HepG2 (cell line): ENCODE measurements around the gene LARP1. TPM values are rescaled to one million over a fixed set of nuclear protein-coding genes. Genes with fewer than 3 reads are reported as not detected.
A peak's percentile ranks its signal among the peaks of the same experiment; 100 is the strongest.

Source experiments
- ARNT2 ChIP-seq: sonication (generic); formaldehyde crosslinking; IDR thresholded peaks from 2 replicates; pipeline ENCODE4 v1.8.0; 2022; ENCODE audit warnings: mild to moderate bottlenecking, low read depth, missing genetic modification reagents, moderate library complexity
- ATF1 ChIP-seq: IDR thresholded peaks from 2 replicates; pipeline ENCODE4 v1.6.1; 2016; ENCODE audit warnings: mild to moderate bottlenecking, control low read depth
- E2F2 ChIP-seq: sonication (generic); formaldehyde crosslinking; IDR thresholded peaks from 2 replicates; pipeline ENCODE4 v1.4.0; 2020; ENCODE audit warnings: missing genetic modification reagents, borderline replicate concordance
- HINFP ChIP-seq: sonication (generic); formaldehyde crosslinking; IDR thresholded peaks from 2 replicates; pipeline ENCODE4 v1.4.0; 2020; ENCODE audit warnings: low read depth, mild to moderate bottlenecking, missing genetic modification reagents
- IRF2 ChIP-seq: IDR thresholded peaks from 2 replicates; pipeline ENCODE4 v1.6.1; 2018; ENCODE audit warnings: missing genetic modification reagents, missing compliant biosample characterization
- IRF9 ChIP-seq: sonication (generic); formaldehyde crosslinking; IDR thresholded peaks from 2 replicates; pipeline ENCODE4 v1.8.0; 2022; ENCODE audit warnings: missing genetic modification reagents, mild to moderate bottlenecking, borderline replicate concordance
- JARID2 ChIP-seq: sonication (generic); formaldehyde crosslinking; IDR thresholded peaks from 2 replicates; pipeline ENCODE4 v1.8.1; 2023; ENCODE audit warnings: missing genetic modification reagents, inconsistent platforms; ENCODE audit not compliant: insufficient replicate concordance
- MYNN ChIP-seq: sonication (generic); formaldehyde crosslinking; IDR thresholded peaks from 2 replicates; pipeline ENCODE4 v1.4.0; 2020; ENCODE audit warnings: mild to moderate bottlenecking, low read depth, missing genetic modification reagents
- NFKBIZ ChIP-seq: IDR thresholded peaks from 2 replicates; pipeline ENCODE4 v1.6.1; 2018; ENCODE audit warnings: missing genetic modification reagents, missing compliant biosample characterization
- NFRKB ChIP-seq: fragments of 450-650 bp; IDR thresholded peaks from 2 replicates; pipeline ENCODE4 v1.6.1; 2017
- POLR2AphosphoS2 ChIP-seq: IDR thresholded peaks from 2 replicates; pipeline ENCODE4 v1.6.1; 2011; ENCODE audit warnings: low read depth, low read length, improper control_type of control experiment
- PRMT3 ChIP-seq: sonication (generic); formaldehyde crosslinking; IDR thresholded peaks from 2 replicates; pipeline ENCODE4 v1.8.1; 2022; ENCODE audit warnings: low read depth, mild to moderate bottlenecking, moderate library complexity, missing genetic modification reagents, borderline replicate concordance
- SMARCC2 ChIP-seq: fragments of 450-650 bp; IDR thresholded peaks from 2 replicates; pipeline ENCODE4 v1.6.1; 2017; ENCODE audit warnings: antibody characterized with exemption, mild to moderate bottlenecking
- SRF ChIP-seq: IDR thresholded peaks from 2 replicates; pipeline ENCODE4 v1.6.1; 2011; ENCODE audit warnings: mild to moderate bottlenecking, low read depth, low read length, moderate library complexity
- ZNF350 ChIP-seq: sonication (generic); formaldehyde crosslinking; IDR thresholded peaks from 2 replicates; pipeline ENCODE4 v1.4.0; 2020; ENCODE audit warnings: mild to moderate bottlenecking, low read depth, missing genetic modification reagents, borderline replicate concordance
- ZNF496 ChIP-seq: sonication (generic); formaldehyde crosslinking; IDR thresholded peaks from 2 replicates; pipeline ENCODE4 v1.8.1; 2023; ENCODE audit warnings: mild to moderate bottlenecking, moderate library complexity, missing genetic modification reagents; ENCODE audit not compliant: insufficient replicate concordance
- ZNF615 ChIP-seq: sonication (generic); formaldehyde crosslinking; IDR thresholded peaks from 2 replicates; pipeline ENCODE4 v1.5.0; 2020; ENCODE audit warnings: mild to moderate bottlenecking, missing genetic modification reagents, borderline replicate concordance
- ZNF672 ChIP-seq: sonication (generic); formaldehyde crosslinking; IDR thresholded peaks from 2 replicates; pipeline ENCODE4 v1.8.1; 2022; ENCODE audit warnings: missing genetic modification reagents
- ZNF766 ChIP-seq: sonication (generic); formaldehyde crosslinking; IDR thresholded peaks from 2 replicates; pipeline ENCODE4 v1.5.0; 2020; ENCODE audit warnings: missing genetic modification reagents, borderline replicate concordance
- ZNF792 ChIP-seq: IDR thresholded peaks from 2 replicates; pipeline ENCODE4 v1.6.1; 2016
- ZNF891 ChIP-seq: sonication (generic); formaldehyde crosslinking; IDR thresholded peaks from 2 replicates; pipeline ENCODE4 v1.5.0; 2020; ENCODE audit warnings: mild to moderate bottlenecking, missing genetic modification reagents
- polyA plus RNA-seq, 8 experiments: library from polyadenylated mRNA; depleted of rRNA in 3 of 8; stranded (reverse) in 7 of 8; unstranded in 1 of 8; fragments of >200 nt; fragmentation: Illumina TruSeq in 4 of 8; extraction: Trizol in 4 of 8; gene quantifications; 2 replicates each; pipeline versions ENCODE4 v1.2.1 to v1.2.3, GENCODE V29; 2011 to 2016; ENCODE audit warnings: low read depth in 4 of 8, missing spikeins in 1 of 8, mixed read lengths in 1 of 8; ENCODE audit not compliant: insufficient read depth in 1 of 8
- total RNA-seq, 5 experiments: library from RNA; depleted of rRNA; stranded (reverse); fragments of >200 nt; fragmentation: Illumina TruSeq; extraction: Trizol; gene quantifications; 2 replicates each; pipeline ENCODE4 v1.2.3, GENCODE V29; 2016; ENCODE audit warnings: low read depth in 1 of 5
- TF ChIP-seq, protein P1 (sequence below): IDR thresholded peaks from 2 replicates; pipeline ENCODE4 v1.6.1; 2016; ENCODE audit warnings: missing biosample characterization, missing genetic modification reagents, low read depth
- TF ChIP-seq, protein P2 (sequence below), 2 experiments: sonication (generic) in 1 of 2; formaldehyde crosslinking in 1 of 2; IDR thresholded peaks; 2 replicates each; pipeline versions ENCODE4 v1.4.0 to v1.6.1; 2018 to 2020; ENCODE audit warnings: missing genetic modification reagents in 2 of 2, borderline replicate concordance in 1 of 2, low read depth in 1 of 2, mild to moderate bottlenecking in 1 of 2, missing biosample characterization in 1 of 2

Gene LARP1
- total and polyA plus RNA-seq, 2 of the 13 experiments (the other 11 are each of a cell fraction or from before 2014, with no cell fraction given): 45.2 to 61.4 TPM

DNA sequence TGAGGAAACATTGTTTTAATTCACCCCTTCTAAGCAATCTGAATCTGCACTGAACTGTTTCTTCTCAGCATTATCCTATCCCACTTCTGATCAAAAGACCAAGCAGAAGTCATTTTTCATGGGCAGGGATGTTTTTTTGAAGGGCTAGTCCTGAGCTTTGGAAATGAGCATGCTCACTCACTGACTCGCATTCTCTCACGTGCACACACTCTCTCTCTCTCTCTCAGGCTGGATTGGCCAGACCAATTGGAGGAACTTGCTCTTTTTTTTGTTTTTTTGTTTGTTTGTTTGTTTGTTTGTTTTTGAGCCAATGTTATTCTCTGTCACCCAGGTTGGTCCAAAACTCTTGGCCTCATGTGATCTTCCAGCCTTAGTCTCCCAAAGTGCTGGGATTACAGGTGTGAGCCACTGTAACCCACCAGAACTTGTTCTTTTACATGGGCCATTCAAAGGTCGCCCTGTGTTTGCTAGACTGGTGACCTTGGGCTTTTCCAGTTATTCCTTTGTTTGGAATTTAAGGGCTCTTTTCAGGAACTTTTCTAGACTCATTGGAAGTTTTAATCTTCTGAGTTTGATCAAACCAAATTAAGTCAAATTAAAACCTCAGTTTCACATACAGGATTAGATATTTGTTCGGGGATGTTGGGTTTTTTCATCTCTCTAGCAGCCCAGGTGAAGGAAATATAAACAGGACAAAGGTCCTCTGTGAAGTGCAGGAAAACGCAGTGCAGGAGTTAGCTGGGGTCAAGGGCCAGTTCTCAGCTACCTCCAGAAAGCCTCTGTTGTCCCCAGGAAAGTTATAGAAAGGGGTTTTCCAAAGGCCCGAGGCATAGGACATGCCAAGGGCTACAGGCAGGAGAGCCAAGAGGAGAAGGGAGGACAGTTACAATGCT is 82.1 kb downstream of the LARP1 start (continued):
- TF ChIP-seq ARNT2 (CRISPR knock-in tag) (0 out of 2 replicates have a peak, but pooled peaks have one; percentile 16), SMARCC2 (no peak), SRF (no peak), MYNN (CRISPR knock-in tag) (no peak), ZNF615 (CRISPR knock-in tag) (no peak), ZNF350 (CRISPR knock-in tag) (no peak; the same call in 1 of the 2 replicates), HINFP (CRISPR knock-in tag) (no peak), IRF9 (CRISPR knock-in tag) (no peak), NFKBIZ (CRISPR knock-in tag) (no peak), ZNF496 (CRISPR knock-in tag) (no peak), NFRKB (no peak), ZNF672 (no peak), IRF2 (CRISPR knock-in tag) (no peak), E2F2 (no peak), JARID2 (CRISPR knock-in tag) (no peak), PRMT3 (no peak), ATF1 (CRISPR knock-in tag) (no peak), POLR2AphosphoS2 (no peak), ZNF891 (CRISPR knock-in tag) (no peak), ZNF766 (no peak), ZNF792 (CRISPR knock-in tag) (no peak)
- TF ChIP-seq, protein P1, sequence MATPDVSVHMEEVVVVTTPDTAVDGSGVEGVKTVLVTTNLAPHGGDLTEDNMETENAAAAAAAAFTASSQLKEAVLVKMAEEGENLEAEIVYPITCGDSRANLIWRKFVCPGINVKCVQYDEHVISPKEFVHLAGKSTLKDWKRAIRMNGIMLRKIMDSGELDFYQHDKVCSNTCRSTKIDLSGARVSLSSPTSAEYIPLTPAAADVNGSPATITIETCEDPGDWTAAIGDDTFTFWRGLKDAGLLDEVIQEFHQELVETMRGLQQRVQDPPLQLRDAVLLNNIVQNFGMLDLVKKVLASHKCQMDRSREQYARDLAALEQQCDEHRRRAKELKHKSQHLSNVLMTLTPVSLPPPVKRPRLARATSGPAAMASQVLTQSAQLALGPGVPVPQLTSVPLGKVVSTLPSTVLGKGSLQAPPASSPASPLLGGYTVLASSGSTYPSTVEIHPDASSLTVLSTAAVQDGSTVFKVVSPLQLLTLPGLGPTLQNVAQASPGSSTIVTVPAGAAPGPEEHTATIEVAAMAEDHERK (CRISPR knock-in tag): no peak
- TF ChIP-seq, protein P2, sequence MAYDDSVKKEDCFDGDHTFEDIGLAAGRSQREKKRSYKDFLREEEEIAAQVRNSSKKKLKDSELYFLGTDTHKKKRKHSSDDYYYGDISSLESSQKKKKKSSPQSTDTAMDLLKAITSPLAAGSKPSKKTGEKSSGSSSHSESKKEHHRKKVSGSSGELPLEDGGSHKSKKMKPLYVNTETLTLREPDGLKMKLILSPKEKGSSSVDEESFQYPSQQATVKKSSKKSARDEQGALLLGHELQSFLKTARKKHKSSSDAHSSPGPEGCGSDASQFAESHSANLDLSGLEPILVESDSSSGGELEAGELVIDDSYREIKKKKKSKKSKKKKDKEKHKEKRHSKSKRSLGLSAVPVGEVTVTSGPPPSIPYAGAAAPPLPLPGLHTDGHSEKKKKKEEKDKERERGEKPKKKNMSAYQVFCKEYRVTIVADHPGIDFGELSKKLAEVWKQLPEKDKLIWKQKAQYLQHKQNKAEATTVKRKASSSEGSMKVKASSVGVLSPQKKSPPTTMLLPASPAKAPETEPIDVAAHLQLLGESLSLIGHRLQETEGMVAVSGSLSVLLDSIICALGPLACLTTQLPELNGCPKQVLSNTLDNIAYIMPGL (CRISPR knock-in tag; IDR thresholded peaks at IDR 0.05; ENCODE audit: borderline replicate concordance in 1 of 2, low read depth in 1 of 2): no peak
